Measurements from ENCODE around the gene PPP6R3.

DNA sequence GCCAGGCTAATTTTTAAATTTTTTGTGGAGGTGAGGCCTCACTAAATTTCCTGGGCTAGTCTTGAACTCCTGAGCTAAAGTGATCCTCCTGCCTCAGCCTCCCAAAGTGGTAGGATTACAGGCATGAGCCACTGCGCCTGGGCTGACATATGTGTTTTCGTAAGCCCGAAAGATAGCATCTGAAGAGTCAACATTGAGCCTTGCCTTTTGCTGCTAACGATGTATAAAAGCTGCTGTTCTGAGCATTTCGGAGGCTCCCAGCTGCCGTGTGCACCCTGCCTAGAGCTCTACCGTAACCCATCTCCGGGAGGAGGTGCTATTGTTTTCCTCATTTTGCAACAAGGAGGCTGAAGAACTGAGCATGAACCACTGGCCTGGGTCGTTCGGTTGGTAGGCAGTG is 18.1 kb upstream of the PPP6R3 start:
- TF ChIP-seq CTCF (conservative IDR thresholded peaks at IDR 0.05; ENCODE audit: low read depth, low read length) (no peak), EZH2 (IDR thresholded peaks at IDR 0.05; ENCODE audit: low read length, unreplicated experiment) (no peak)

Data from PC-3 (cell line).